ENCODE results near the gene PKIG. TPM values are rescaled to one million over a fixed set of nuclear protein-coding genes. Genes with fewer than 3 reads are reported as not detected.

PKIG gene
- total and polyA plus RNA-seq, 2 of the 8 experiments (the other 6 are each of a cell fraction or from before 2014, with no cell fraction given) = 26.7 to 34.3 TPM

- H3K14ac ChIP-seq (ENCODE audit: insufficient read length) = no peak overlapping the region
- 85% methylated on average over 2 of the region's 2 CpGs; no CpG with 5 or more reads in 1 of the 2 experiments for WGBS, 2 experiments (ENCODE audit: extremely low coverage in 1 of 2, insufficient coverage in 1 of 2, insufficient read length in 1 of 2, insufficient replicate concordance in 2 of 2, low coverage in 1 of 2, low lambda C conversion rate in 2 of 2, missing lambda C conversion rate in 1 of 2)
- no peaks in the 10 kb centered on the region; the same call in 1 of the 2 replicates for H3K23me2 ChIP-seq (ENCODE audit: low read depth, low read length)
- H3K4me3 ChIP-seq (ENCODE audit: extremely low read depth in 1 of 4, insufficient read depth in 2 of 4, low read depth in 3 of 4, low read length in 4 of 4) = no peak overlapping the region
- no peak overlapping the region for H4K91ac ChIP-seq (replicated peaks; ENCODE audit: insufficient read length, low read length)
- no peak overlapping the region for H2BK12ac ChIP-seq (ENCODE audit: low read depth, low read length)
- TF ChIP-seq BRCA1 (IDR thresholded peaks at IDR 0.05; ENCODE audit: low read depth, low read length) = no peak
- TF ChIP-seq SAP30 (IDR thresholded peaks at IDR 0.05; ENCODE audit: insufficient read depth, insufficient replicate concordance, low read length) = no peak
- no peak for TF ChIP-seq FOSL1 (IDR thresholded peaks at IDR 0.05; ENCODE audit: insufficient read depth, low read depth, low read length)
- TF ChIP-seq HDAC2 (IDR thresholded peaks at IDR 0.05; ENCODE audit: borderline replicate concordance in 1 of 2, low read depth in 2 of 2, low read length in 2 of 2) = no peak
- no peak for TF ChIP-seq TAF1 (IDR thresholded peaks at IDR 0.05; ENCODE audit: low read depth, low read length)
- no peak for TF ChIP-seq EGR1 (IDR thresholded peaks at IDR 0.05; ENCODE audit: borderline replicate concordance, low read depth, low read length)
- TF ChIP-seq KDM1A (IDR thresholded peaks at IDR 0.05; ENCODE audit: borderline replicate concordance, low read length) = no peak
- no peak for TF ChIP-seq GABPA (IDR thresholded peaks at IDR 0.05; ENCODE audit: borderline replicate concordance, insufficient read depth, low read length)
- TF ChIP-seq JUN (IDR thresholded peaks at IDR 0.05; ENCODE audit: low read depth, low read length) = no peak
- no peak for TF ChIP-seq SP2 (IDR thresholded peaks at IDR 0.05; ENCODE audit: low read length)
- TF ChIP-seq SIX5 (IDR thresholded peaks at IDR 0.05; ENCODE audit: low read depth, low read length) = no peak
- TF ChIP-seq BCL11A (IDR thresholded peaks at IDR 0.05; ENCODE audit: low read depth in 2 of 2, low read length in 2 of 2) = no peak
- no peak overlapping the region for H2BK120ac ChIP-seq (replicated peaks; ENCODE audit: low read depth, low read length)
- H3K79me2 ChIP-seq (ENCODE audit: control insufficient read depth in 1 of 2, insufficient read depth in 2 of 2, low read length in 2 of 2) = no peaks in the 10 kb centered on the region
- H2AFZ ChIP-seq (ENCODE audit: low read length) = no peak overlapping the region
- H2BK20ac ChIP-seq (ENCODE audit: low read length) = no peak overlapping the region
- FAIRE-seq = no peak
- H2BK5ac ChIP-seq (ENCODE audit: low read depth, low read length) = no peak overlapping the region
- H3K4ac ChIP-seq (replicated peaks; ENCODE audit: insufficient read length, low read depth, low read length) = no peak overlapping the region
- no peak overlapping the region for H4K5ac ChIP-seq (ENCODE audit: insufficient read length, low read depth, low read length)
- POLR2A ChIA-PET (ENCODE audit: partially characterized antibody) = no interaction called here
- no peak overlapping the region for H3K4me2 ChIP-seq (ENCODE audit: insufficient read depth in 1 of 2, low read depth in 2 of 2, low read length in 2 of 2)
- H3K79me1 ChIP-seq (ENCODE audit: low read depth, low read length) = no peaks in the 10 kb centered on the region
- DNase-seq (ENCODE audit: low read depth in 1 of 2, low spot score in 2 of 2) = no peak
- H4K20me1 ChIP-seq (replicated peaks in 1 of 2; ENCODE audit: control insufficient read depth in 1 of 2, insufficient read depth in 2 of 2, low read length in 2 of 2) = no peaks in the 10 kb centered on the region
- H3K56ac ChIP-seq (replicated peaks; ENCODE audit: insufficient read length, low read depth, low read length) = no peak overlapping the region
- no peaks in the 10 kb centered on the region for H3K36me3 ChIP-seq (ENCODE audit: control insufficient read depth in 2 of 4, insufficient read depth in 4 of 4, low read length in 3 of 4)
- no peak overlapping the region for H4K8ac ChIP-seq (ENCODE audit: extremely low read depth, insufficient read depth, low read length)
- no peaks in the 10 kb centered on the region for H3K9me3 ChIP-seq (ENCODE audit: insufficient read depth in 2 of 2, low read depth in 1 of 2, low read length in 1 of 2)
- no peak overlapping the region for H3K23ac ChIP-seq (ENCODE audit: insufficient read length)
- no peak overlapping the region for H3K9ac ChIP-seq (replicated peaks in 1 of 4; ENCODE audit: extremely low read depth in 1 of 4, low read depth in 3 of 4, low read length in 3 of 4)
- H2AK5ac ChIP-seq (ENCODE audit: low read depth, low read length) = no peak overlapping the region
- H3K27ac ChIP-seq (ENCODE audit: low read depth, low read length) = no peak overlapping the region
- no peak overlapping the region for H3K18ac ChIP-seq (ENCODE audit: extremely low read depth, low read length)
- peaks cover 11 to 24% (median 16%) of the 10 kb centered on the region in 4 experiments for H3K4me1 ChIP-seq (replicated peaks in 1 of 4; ENCODE audit: control insufficient read depth in 3 of 4, insufficient read depth in 4 of 4, low read length in 3 of 4)
- CTCF ChIA-PET (ENCODE audit: partially characterized antibody) = interaction anchor here (0.9 to 2.7 kb wide), 8 partner anchors 8 to 378 kb away, joined by 3 to 13 read pairs (median 4); partner anchors contain the start of gene PKIG
- no peaks in the 10 kb centered on the region; a peak in 1 of 7 replicates for H3K27me3 ChIP-seq (replicated peaks in 1 of 4; ENCODE audit: control insufficient read depth in 3 of 4, extremely low read depth in 1 of 4, insufficient read depth in 3 of 4, low read length in 3 of 4)
- H2BK15ac ChIP-seq (ENCODE audit: low read length) = no peak overlapping the region
These were observed 11.4 kb downstream of the PKIG start for GRCh38 chr20:44593751-44594150.
